ENCODE results near the gene TOGARAM2.

- TF ChIP-seq YY1 (IDR thresholded peaks at IDR 0.05; ENCODE audit: insufficient read depth, insufficient read length) (no peak), SUZ12 (IDR thresholded peaks at IDR 0.05; ENCODE audit: extremely low read depth, insufficient read depth, insufficient read length) (no peak), ZNF274 (IDR thresholded peaks at IDR 0.05; ENCODE audit: low read depth, low read length) (no peak)
These were observed 8.9 kb downstream of the TOGARAM2 start for GRCh38 chr2:28989973-28990372.
